ENCODE results near the gene XIAP.
"Not testable (repeated sequence)": the region's sequence is repeated elsewhere in the genome, so short reads cannot be mapped to it uniquely, and the experiment has no call there.

The XIAP gene

GRCh38 chrX:123849096-123849495 is 10.8 kb upstream of the XIAP start:
- Mint-ChIP-seq H3K9me3 (no peaks in the 10 kb centered on the region), H3K27me3 (no peaks in the 10 kb centered on the region), H3K27ac (no peak overlapping the region), H3K4me1 (ENCODE audit: low read depth) (peaks cover 22% of the 10 kb centered on the region), H3K4me3 (no peak overlapping the region), H3K36me3 (ENCODE audit: low read depth) (no peaks in the 10 kb centered on the region)
- intact Hi-C loops (cut with micrococcal nuclease): no loop called here

GRCh38 chrX:123849906-123850305 is 9.9 kb upstream of the XIAP start:
- H3K4me1 Mint-ChIP-seq (ENCODE audit: low read depth): peaks cover 22% of the 10 kb centered on the region
- H3K27ac Mint-ChIP-seq; H3K9me3 Mint-ChIP-seq; H3K36me3 Mint-ChIP-seq (ENCODE audit: low read depth); H3K4me3 Mint-ChIP-seq; H3K27me3 Mint-ChIP-seq; intact Hi-C loops (cut with micrococcal nuclease): not testable (repeated sequence)

- H3K9me3 Mint-ChIP-seq: no peaks in the 10 kb centered on the region
- intact Hi-C loops (cut with micrococcal nuclease): no loop called here
- H3K4me1 Mint-ChIP-seq (ENCODE audit: low read depth): peaks cover 22% of the 10 kb centered on the region
- no peaks in the 10 kb centered on the region for H3K36me3 Mint-ChIP-seq (ENCODE audit: low read depth)
- H3K27ac Mint-ChIP-seq: peak overlapping the region; percentile 39
- H3K4me3 Mint-ChIP-seq: no peak overlapping the region
- no peaks in the 10 kb centered on the region for H3K27me3 Mint-ChIP-seq
These were observed 8.8 kb upstream of the XIAP start for GRCh38 chrX:123851079-123851478.

- Mint-ChIP-seq H3K4me1 (ENCODE audit: low read depth) (peaks cover 34% of the 10 kb centered on the region), H3K27me3 (no peaks in the 10 kb centered on the region), H3K27ac (peak overlapping the region; percentile 26), H3K4me3 (no peak overlapping the region), H3K36me3 (ENCODE audit: low read depth) (no peaks in the 10 kb centered on the region), H3K9me3 (no peaks in the 10 kb centered on the region)
- intact Hi-C loops (cut with micrococcal nuclease): no loop called here
These were observed 5.5 kb upstream of the XIAP start for GRCh38 chrX:123854329-123854728.

- Mint-ChIP-seq H3K36me3 (ENCODE audit: low read depth) (peaks cover under 1% of the 10 kb centered on the region), H3K27ac (peak overlapping the region; percentile 84), H3K4me1 (ENCODE audit: low read depth) (peaks cover 25% of the 10 kb centered on the region), H3K27me3 (no peaks in the 10 kb centered on the region), H3K9me3 (no peaks in the 10 kb centered on the region), H3K4me3 (peak overlapping the region; percentile 71)
- intact Hi-C loops (cut with micrococcal nuclease): no loop called here
These were observed 426 bp upstream of the XIAP start for GRCh38 chrX:123859409-123859845.

GRCh38 chrX:123860983-123861382 is 1.1 kb downstream of the XIAP start:
- H3K9me3 Mint-ChIP-seq: no peaks in the 10 kb centered on the region
- peak overlapping the region; percentile 71 for H3K4me3 Mint-ChIP-seq
- H3K4me1 Mint-ChIP-seq (ENCODE audit: low read depth): peaks cover 31% of the 10 kb centered on the region
- H3K36me3 Mint-ChIP-seq (ENCODE audit: low read depth): peaks cover 8% of the 10 kb centered on the region
- no peaks in the 10 kb centered on the region for H3K27me3 Mint-ChIP-seq
- intact Hi-C loops (cut with micrococcal nuclease): no loop called here
- peak overlapping the region; percentile 84 for H3K27ac Mint-ChIP-seq

- intact Hi-C loops (cut with micrococcal nuclease): no loop called here
- H3K27ac Mint-ChIP-seq: peak overlapping the region; percentile 30
- H3K9me3 Mint-ChIP-seq: no peaks in the 10 kb centered on the region
- peaks cover 18% of the 10 kb centered on the region for H3K36me3 Mint-ChIP-seq (ENCODE audit: low read depth)
- peaks cover 23% of the 10 kb centered on the region for H3K4me1 Mint-ChIP-seq (ENCODE audit: low read depth)
- H3K4me3 Mint-ChIP-seq: no peak overlapping the region
- H3K27me3 Mint-ChIP-seq: no peaks in the 10 kb centered on the region
These were observed 9.6 kb downstream of the XIAP start for GRCh38 chrX:123869488-123869887.

GRCh38 chrX:123871309-123871708 is 11.5 kb downstream of the XIAP start:
- H3K4me1 Mint-ChIP-seq (ENCODE audit: low read depth): peaks cover 17% of the 10 kb centered on the region
- H3K4me3 Mint-ChIP-seq: no peak overlapping the region
- no peaks in the 10 kb centered on the region for H3K9me3 Mint-ChIP-seq
- peaks cover 11% of the 10 kb centered on the region for H3K36me3 Mint-ChIP-seq (ENCODE audit: low read depth)
- intact Hi-C loops (cut with micrococcal nuclease): no loop called here
- no peak overlapping the region for H3K27ac Mint-ChIP-seq
- H3K27me3 Mint-ChIP-seq: no peaks in the 10 kb centered on the region

- no peak overlapping the region for H3K4me3 Mint-ChIP-seq
- no peaks in the 10 kb centered on the region for H3K27me3 Mint-ChIP-seq
- H3K4me1 Mint-ChIP-seq (ENCODE audit: low read depth): peaks cover 12% of the 10 kb centered on the region
- intact Hi-C loops (cut with micrococcal nuclease): no loop called here
- no peaks in the 10 kb centered on the region for H3K9me3 Mint-ChIP-seq
- no peak overlapping the region for H3K27ac Mint-ChIP-seq
- H3K36me3 Mint-ChIP-seq (ENCODE audit: low read depth): peaks cover 11% of the 10 kb centered on the region
These were observed 14.1 kb downstream of the XIAP start for GRCh38 chrX:123873956-123874355.

- Mint-ChIP-seq H3K27ac (no peak overlapping the region), H3K4me3 (no peak overlapping the region), H3K36me3 (ENCODE audit: low read depth) (peaks cover 11% of the 10 kb centered on the region), H3K9me3 (no peaks in the 10 kb centered on the region), H3K4me1 (ENCODE audit: low read depth) (peaks cover 12% of the 10 kb centered on the region), H3K27me3 (no peaks in the 10 kb centered on the region)
- intact Hi-C loops (cut with micrococcal nuclease): no loop called here
These were observed 16.3 kb downstream of the XIAP start for GRCh38 chrX:123876177-123876576.

GRCh38 chrX:123876844-123877243 is 17.0 kb downstream of the XIAP start:
- Mint-ChIP-seq H3K36me3 (ENCODE audit: low read depth) (peaks cover 14% of the 10 kb centered on the region), H3K27me3 (no peaks in the 10 kb centered on the region), H3K4me1 (ENCODE audit: low read depth) (peaks cover 15% of the 10 kb centered on the region), H3K9me3 (no peaks in the 10 kb centered on the region), H3K27ac (no peak overlapping the region), H3K4me3 (no peak overlapping the region)
- intact Hi-C loops (cut with micrococcal nuclease): no loop called here

- H3K4me3 Mint-ChIP-seq: no peak overlapping the region
- no peaks in the 10 kb centered on the region for H3K9me3 Mint-ChIP-seq
- no peaks in the 10 kb centered on the region for H3K27me3 Mint-ChIP-seq
- intact Hi-C loops (cut with micrococcal nuclease): no loop called here
- peaks cover 9% of the 10 kb centered on the region for H3K4me1 Mint-ChIP-seq (ENCODE audit: low read depth)
- peaks cover 14% of the 10 kb centered on the region for H3K36me3 Mint-ChIP-seq (ENCODE audit: low read depth)
- H3K27ac Mint-ChIP-seq: no peak overlapping the region
These were observed 18.4 kb downstream of the XIAP start for GRCh38 chrX:123878252-123878721.

GRCh38 chrX:123881330-123881729 is 21.5 kb downstream of the XIAP start:
- no peaks in the 10 kb centered on the region for H3K9me3 Mint-ChIP-seq
- intact Hi-C loops (cut with micrococcal nuclease): no loop called here
- peaks cover 9% of the 10 kb centered on the region for H3K4me1 Mint-ChIP-seq (ENCODE audit: low read depth)
- H3K27ac Mint-ChIP-seq: no peak overlapping the region
- peaks cover 10% of the 10 kb centered on the region for H3K36me3 Mint-ChIP-seq (ENCODE audit: low read depth)
- no peak overlapping the region for H3K4me3 Mint-ChIP-seq
- no peaks in the 10 kb centered on the region for H3K27me3 Mint-ChIP-seq

- no peaks in the 10 kb centered on the region for H3K9me3 Mint-ChIP-seq
- H3K4me1 Mint-ChIP-seq (ENCODE audit: low read depth): peaks cover 9% of the 10 kb centered on the region
- no peak overlapping the region for H3K27ac Mint-ChIP-seq
- no peaks in the 10 kb centered on the region for H3K27me3 Mint-ChIP-seq
- intact Hi-C loops (cut with micrococcal nuclease): no loop called here
- H3K4me3 Mint-ChIP-seq: no peak overlapping the region
- H3K36me3 Mint-ChIP-seq (ENCODE audit: low read depth): peaks cover 10% of the 10 kb centered on the region
These were observed 22.5 kb downstream of the XIAP start for GRCh38 chrX:123882391-123882790.

GRCh38 chrX:123884809-123885408 is 25.1 kb downstream of the XIAP start:
- H3K27ac Mint-ChIP-seq: no peak overlapping the region

More at GRCh38 chrX:123884809-123885408, 25.1 kb downstream of the XIAP start:
- peaks cover 9% of the 10 kb centered on the region for H3K4me1 Mint-ChIP-seq (ENCODE audit: low read depth)
- H3K4me3 Mint-ChIP-seq: no peak overlapping the region
- H3K36me3 Mint-ChIP-seq (ENCODE audit: low read depth): peaks cover 28% of the 10 kb centered on the region
- no peaks in the 10 kb centered on the region for H3K9me3 Mint-ChIP-seq
- intact Hi-C loops (cut with micrococcal nuclease): loop anchor here (2.0 kb wide), 1 partner anchor 50 kb away; no protein-coding TSS in a partner anchor
- H3K27me3 Mint-ChIP-seq: no peaks in the 10 kb centered on the region
